C4-2B (cell line): ENCODE results near the gene KRT9.

Experiments used
- ZFX ChIP-seq: fragments of 450-650 bp; IDR thresholded peaks from 2 replicates; pipeline ENCODE4 v1.6.1; 2017
- TF ChIP-seq, protein P1 (sequence below): fragments of 450-650 bp; conservative IDR thresholded peaks from 2 replicates; pipeline ENCODE4 v1.5.1; 2017; ENCODE audit warnings: mild to moderate bottlenecking

DNA sequence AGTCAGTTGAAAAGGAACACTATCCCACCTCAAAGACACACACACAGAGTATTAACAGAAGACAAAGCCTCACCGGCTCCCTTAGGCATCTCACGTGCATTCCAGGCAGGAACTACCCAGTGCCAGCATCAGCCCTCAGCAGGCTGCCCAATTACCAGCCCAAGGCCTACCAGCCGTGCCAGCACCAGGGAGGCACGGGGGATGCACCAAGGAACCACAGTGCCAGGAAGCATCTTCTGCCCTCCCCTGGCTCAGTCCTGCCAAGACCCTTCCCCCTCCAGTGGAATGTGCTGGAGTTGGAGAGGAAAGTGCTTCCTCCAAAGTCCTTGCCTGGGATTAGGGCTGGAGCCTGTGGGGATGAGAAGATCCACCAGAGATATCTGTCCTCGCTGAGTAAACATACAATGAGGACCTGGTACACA lies 32.8 kb downstream of the KRT9 start:
- TF ChIP-seq, protein P1, sequence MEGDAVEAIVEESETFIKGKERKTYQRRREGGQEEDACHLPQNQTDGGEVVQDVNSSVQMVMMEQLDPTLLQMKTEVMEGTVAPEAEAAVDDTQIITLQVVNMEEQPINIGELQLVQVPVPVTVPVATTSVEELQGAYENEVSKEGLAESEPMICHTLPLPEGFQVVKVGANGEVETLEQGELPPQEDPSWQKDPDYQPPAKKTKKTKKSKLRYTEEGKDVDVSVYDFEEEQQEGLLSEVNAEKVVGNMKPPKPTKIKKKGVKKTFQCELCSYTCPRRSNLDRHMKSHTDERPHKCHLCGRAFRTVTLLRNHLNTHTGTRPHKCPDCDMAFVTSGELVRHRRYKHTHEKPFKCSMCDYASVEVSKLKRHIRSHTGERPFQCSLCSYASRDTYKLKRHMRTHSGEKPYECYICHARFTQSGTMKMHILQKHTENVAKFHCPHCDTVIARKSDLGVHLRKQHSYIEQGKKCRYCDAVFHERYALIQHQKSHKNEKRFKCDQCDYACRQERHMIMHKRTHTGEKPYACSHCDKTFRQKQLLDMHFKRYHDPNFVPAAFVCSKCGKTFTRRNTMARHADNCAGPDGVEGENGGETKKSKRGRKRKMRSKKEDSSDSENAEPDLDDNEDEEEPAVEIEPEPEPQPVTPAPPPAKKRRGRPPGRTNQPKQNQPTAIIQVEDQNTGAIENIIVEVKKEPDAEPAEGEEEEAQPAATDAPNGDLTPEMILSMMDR = no peak
- no peak; the same call in 1 of the 2 replicates for TF ChIP-seq ZFX
